DMS 273 treated with DMSO at 0.1 percent for 48 hours (cell line): ENCODE data around the gene CCDC24.

Experiments used
- DNase-seq: peaks from one replicate; lab custom pipeline; 2025; lab: John Stamatoyannopoulos, UW

Gene CCDC24

GRCh38 chr1:43980255-43981134, 10.9 kb upstream of the CCDC24 start:
- no peak for DNase-seq

GRCh38 chr1:43981135-43981491, 10.3 kb upstream of the CCDC24 start:
- no peak for DNase-seq

- no peak for DNase-seq
These were observed 9.8 kb upstream of the CCDC24 start for GRCh38 chr1:43981636-43982035.

GRCh38 chr1:43982241-43982640, 9.2 kb upstream of the CCDC24 start:
- no peak for DNase-seq

- DNase-seq, result no peak
These were observed 8.6 kb upstream of the CCDC24 start for GRCh38 chr1:43982808-43983207.

- DNase-seq, result no peak
These were observed 8.0 kb upstream of the CCDC24 start for GRCh38 chr1:43983253-43983899.

- DNase-seq, result no peak
These were observed 6.5 kb upstream of the CCDC24 start for GRCh38 chr1:43984855-43985254.

- DNase-seq, result no peak
These were observed 5.3 kb upstream of the CCDC24 start for GRCh38 chr1:43985984-43986595.

- no peak for DNase-seq
These were observed 4.7 kb upstream of the CCDC24 start for GRCh38 chr1:43986712-43987111.

- no peak for DNase-seq
These were observed 4.1 kb upstream of the CCDC24 start for GRCh38 chr1:43987159-43987902.

GRCh38 chr1:43990271-43991199, 864 bp upstream of the CCDC24 start:
- DNase-seq, result no peak

- no peak for DNase-seq
These were observed 261 bp upstream of the CCDC24 start for GRCh38 chr1:43991200-43991475.

- no peak for DNase-seq
These were observed 1.0 kb downstream of the CCDC24 start for GRCh38 chr1:43992232-43992995.

GRCh38 chr1:43993206-43993914, 2.0 kb downstream of the CCDC24 start:
- no peak for DNase-seq

- no peak for DNase-seq
These were observed 2.7 kb downstream of the CCDC24 start for GRCh38 chr1:43994071-43994470.

- no peak for DNase-seq
These were observed 3.7 kb downstream of the CCDC24 start for GRCh38 chr1:43994794-43995790.

GRCh38 chr1:43995984-43996732, 4.8 kb downstream of the CCDC24 start:
- DNase-seq, result no peak

- DNase-seq, result no peak
These were observed 5.3 kb downstream of the CCDC24 start for GRCh38 chr1:43996733-43997115.
